Epithelial cell of alveolus of lung (primary cell): Measurements from ENCODE around the gene RCE1. TPM values are rescaled to one million over a fixed set of nuclear protein-coding genes. Genes with fewer than 3 reads are reported as not detected.

Experiments used
- total RNA-seq: library from RNA; depleted of rRNA; stranded (reverse); fragments of >200 nt; gene quantifications from 2 replicates; pipeline ENCODE4 v1.2.1, GENCODE V29; 2015

Gene RCE1
- total RNA-seq: 17.3 and 27.0 TPM in 2 replicates

GRCh38 chr11:66842896-66843775 lies at the start of gene RCE1:
Gene RCE1, plus strand, starts transcription at chr11:66843441. Its CDS starts 15 bp downstream, at chr11:66843456.

GRCh38 chr11:66856496-66857233 lies 13.4 kb downstream of the RCE1 start, which contains the start of gene LRFN4:
Gene LRFN4, plus strand, starts transcription at chr11:66857064. Its CDS starts 681 bp downstream, at chr11:66857745.

Other genes starting within 250 kb of the RCE1 start
- gene RBM14, start 226.8 kb upstream of the RCE1 start, total RNA-seq: 41.2 and 69.5 TPM in 2 replicates
- gene RBM4, start 204.7 kb upstream of the RCE1 start, total RNA-seq: 107 and 143 TPM in 2 replicates
- 14.5 and 19.9 TPM in 2 replicates for gene RBM4B, start 165.6 kb upstream of the RCE1 start, total RNA-seq
- gene SPTBN2, start 114.2 kb upstream of the RCE1 start, total RNA-seq: 0.88 and 6.9 TPM in 2 replicates
- 32.2 and 33.5 TPM in 2 replicates for gene LRFN4, start 13.6 kb downstream of the RCE1 start, total RNA-seq
- 51.1 and 92.1 TPM in 2 replicates for gene PC, start 114.9 kb downstream of the RCE1 start, total RNA-seq
- gene C11orf86, start 131.9 kb downstream of the RCE1 start, total RNA-seq: 0.40 TPM in 1 of 2 replicates, not detected in the other
- 0.08 and 3.4 TPM in 2 replicates for gene SYT12, start 179.7 kb downstream of the RCE1 start, total RNA-seq
- gene RHOD, start 213.4 kb downstream of the RCE1 start, total RNA-seq: 3.4 and 19.4 TPM in 2 replicates